Calu3 (cell line): ENCODE data around the gene SKIC8. TPM values are rescaled to one million over a fixed set of nuclear protein-coding genes. Genes with fewer than 3 reads are reported as not detected.

Experiments used
- BruUV-seq: library from RNA; stranded (reverse); fragments of 400-500 nt; replicated peaks from 2 replicates; lab custom pipeline; 2021; lab: Mats Ljungman, UMichigan
- CTCF ChIA-PET: fragments of 300-600 bp; sonication (Branson Sonifier 250); formaldehyde crosslinking; loops from one replicate; lab custom pipeline; 2022; ENCODE audit warnings: antibody characterized with exemption; lab: Charles Lee
- DNase-seq: peaks from one replicate; pipeline ENCODE4 v3.0.0; 2022
- H3K27ac Mint-ChIP-seq: one replicate; pipeline ENCODE4 v1.8.0; 2022; ENCODE audit warnings: mixed read lengths; ENCODE audit not compliant: unreplicated experiment
- H3K27me3 Mint-ChIP-seq: one replicate; pipeline ENCODE4 v1.8.0; 2022; ENCODE audit warnings: mixed read lengths; ENCODE audit not compliant: unreplicated experiment
- H3K36me3 Mint-ChIP-seq: one replicate; pipeline ENCODE4 v1.8.0; 2022; ENCODE audit warnings: mild to moderate bottlenecking, moderate library complexity, mixed read lengths; ENCODE audit not compliant: insufficient read depth, unreplicated experiment
- H3K4me1 Mint-ChIP-seq: one replicate; pipeline ENCODE4 v1.8.0; 2022; ENCODE audit warnings: mild to moderate bottlenecking, low read depth, mixed read lengths; ENCODE audit not compliant: unreplicated experiment
- H3K4me3 Mint-ChIP-seq: one replicate; pipeline ENCODE4 v1.8.0; 2022; ENCODE audit warnings: mild to moderate bottlenecking, low read depth, moderate library complexity, mixed read lengths; ENCODE audit not compliant: unreplicated experiment
- H3K9me3 Mint-ChIP-seq: one replicate; pipeline ENCODE4 v1.8.0; 2022; ENCODE audit warnings: low read depth, mixed read lengths; ENCODE audit not compliant: unreplicated experiment
- intact Hi-C: fragments of 100-400 bp; cut with micrococcal nuclease; formaldehyde crosslinking; loops from one replicate; pipeline ENCODE4 v1.10.0; 2022; ENCODE audit not compliant: unreplicated experiment
- total RNA-seq: library from RNA; stranded (reverse); gene quantifications from 2 replicates; pipeline ENCODE4 v1.2.3, GENCODE V29; 2022
- TF ChIP-seq, protein P1 (sequence below): fragments of 200-600 bp; IDR thresholded peaks from one replicate; pipeline ENCODE4 v1.8.0; 2022; ENCODE audit warnings: antibody characterized with exemption; ENCODE audit not compliant: unreplicated experiment

SKIC8 gene
- total RNA-seq, 1 experiment from 2014 or later, result 67.8 TPM

GRCh38 chr15:78272316-78272715 is 27.1 kb downstream of the SKIC8 start:
- BruUV-seq, result no TSS peak
- intact Hi-C loops, result no loop called here
- DNase-seq, result no peak
- Mint-ChIP-seq H3K4me3 (no peak overlapping the region), H3K4me1 (no peaks in the 10 kb centered on the region), H3K27me3 (no peaks in the 10 kb centered on the region), H3K27ac (no peak overlapping the region), H3K36me3 (peaks cover 17% of the 10 kb centered on the region), H3K9me3 (no peaks in the 10 kb centered on the region)
- TF ChIP-seq, protein P1, sequence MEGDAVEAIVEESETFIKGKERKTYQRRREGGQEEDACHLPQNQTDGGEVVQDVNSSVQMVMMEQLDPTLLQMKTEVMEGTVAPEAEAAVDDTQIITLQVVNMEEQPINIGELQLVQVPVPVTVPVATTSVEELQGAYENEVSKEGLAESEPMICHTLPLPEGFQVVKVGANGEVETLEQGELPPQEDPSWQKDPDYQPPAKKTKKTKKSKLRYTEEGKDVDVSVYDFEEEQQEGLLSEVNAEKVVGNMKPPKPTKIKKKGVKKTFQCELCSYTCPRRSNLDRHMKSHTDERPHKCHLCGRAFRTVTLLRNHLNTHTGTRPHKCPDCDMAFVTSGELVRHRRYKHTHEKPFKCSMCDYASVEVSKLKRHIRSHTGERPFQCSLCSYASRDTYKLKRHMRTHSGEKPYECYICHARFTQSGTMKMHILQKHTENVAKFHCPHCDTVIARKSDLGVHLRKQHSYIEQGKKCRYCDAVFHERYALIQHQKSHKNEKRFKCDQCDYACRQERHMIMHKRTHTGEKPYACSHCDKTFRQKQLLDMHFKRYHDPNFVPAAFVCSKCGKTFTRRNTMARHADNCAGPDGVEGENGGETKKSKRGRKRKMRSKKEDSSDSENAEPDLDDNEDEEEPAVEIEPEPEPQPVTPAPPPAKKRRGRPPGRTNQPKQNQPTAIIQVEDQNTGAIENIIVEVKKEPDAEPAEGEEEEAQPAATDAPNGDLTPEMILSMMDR, result no peak
- CTCF ChIA-PET, result interaction anchor here (0.9 to 1.7 kb wide), 2 partner anchors 10 to 63 kb away, joined by 4 read pairs; no protein-coding TSS in a partner anchor

- Mint-ChIP-seq H3K9me3 (no peaks in the 10 kb centered on the region), H3K27me3 (no peaks in the 10 kb centered on the region), H3K4me3 (no peak overlapping the region), H3K4me1 (peaks cover 19% of the 10 kb centered on the region), H3K36me3 (peaks cover 34% of the 10 kb centered on the region), H3K27ac (peak overlapping the region; percentile 10)
- TF ChIP-seq, protein P1, result no peak
- no TSS peak for BruUV-seq
- CTCF ChIA-PET, result no interaction called here
- no peak for DNase-seq
- intact Hi-C loops, result no loop called here
These were observed 32.6 kb downstream of the SKIC8 start for GRCh38 chr15:78266806-78267205.

DNA sequence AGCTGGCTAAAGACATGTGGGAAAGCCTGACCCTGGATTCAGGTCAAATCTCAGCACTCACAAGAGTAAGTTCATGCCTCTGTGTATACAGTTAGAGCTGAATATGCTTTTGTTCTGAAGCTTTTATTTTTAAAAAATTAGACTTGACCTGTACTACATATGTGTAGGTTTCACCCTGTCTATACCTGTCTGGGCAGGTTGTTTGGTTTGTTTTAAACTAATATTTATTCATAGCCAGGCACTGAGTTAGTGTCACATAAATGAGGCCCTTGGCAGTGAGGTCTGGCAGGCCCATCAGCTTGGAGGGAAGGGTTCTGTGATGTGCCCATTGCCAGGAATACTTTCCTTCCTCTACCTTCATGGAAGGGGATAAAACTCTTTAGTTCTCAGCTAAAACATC is 33.2 kb downstream of the SKIC8 start:
- TF ChIP-seq, protein P1, result no peak
- no TSS peak for BruUV-seq
- Mint-ChIP-seq H3K4me1 (peaks cover 19% of the 10 kb centered on the region), H3K36me3 (peaks cover 34% of the 10 kb centered on the region), H3K9me3 (no peaks in the 10 kb centered on the region), H3K27ac (no peak overlapping the region), H3K4me3 (peak overlapping the region; percentile 72), H3K27me3 (no peaks in the 10 kb centered on the region)
- CTCF ChIA-PET, result interaction anchor here (1.3 to 1.5 kb wide), 2 partner anchors 34 to 71 kb away, joined by 4 to 5 read pairs; partner anchors contain the start of gene SKIC8
- intact Hi-C loops, result no loop called here
- no peak for DNase-seq

GRCh38 chr15:78265752-78266224 is 33.6 kb downstream of the SKIC8 start:
- BruUV-seq, result no TSS peak
- no peaks in the 10 kb centered on the region for H3K27me3 Mint-ChIP-seq
- no peak for DNase-seq
- peaks cover 19% of the 10 kb centered on the region for H3K4me1 Mint-ChIP-seq
- H3K27ac Mint-ChIP-seq, result peak overlapping the region; percentile 47
- H3K9me3 Mint-ChIP-seq, result no peaks in the 10 kb centered on the region
- CTCF ChIA-PET, result interaction anchor here (1.3 to 1.5 kb wide), 2 partner anchors 34 to 70 kb away, joined by 4 to 5 read pairs; partner anchors contain the start of gene SKIC8
- peak overlapping the region; percentile 72 for H3K4me3 Mint-ChIP-seq
- TF ChIP-seq, protein P1, result no peak
- intact Hi-C loops, result no loop called here
- peaks cover 34% of the 10 kb centered on the region for H3K36me3 Mint-ChIP-seq
